GM18861 (cell line): ENCODE data around the gene RPL22.

Experiments used
- ATAC-seq: cut with Tn5 transposase; IDR thresholded peaks from one replicate; pipeline ENCODE4 v1.9.1; 2021; ENCODE audit not compliant: unreplicated experiment

The RPL22 gene

GRCh38 chr1:6205849-6206519 lies 6.6 kb upstream of the RPL22 start, which contains the start of gene RNF207:
Gene RNF207, plus strand, starts transcription at chr1:6206119. Its CDS starts 417 bp downstream, at chr1:6206536.
- no peak for ATAC-seq

DNA sequence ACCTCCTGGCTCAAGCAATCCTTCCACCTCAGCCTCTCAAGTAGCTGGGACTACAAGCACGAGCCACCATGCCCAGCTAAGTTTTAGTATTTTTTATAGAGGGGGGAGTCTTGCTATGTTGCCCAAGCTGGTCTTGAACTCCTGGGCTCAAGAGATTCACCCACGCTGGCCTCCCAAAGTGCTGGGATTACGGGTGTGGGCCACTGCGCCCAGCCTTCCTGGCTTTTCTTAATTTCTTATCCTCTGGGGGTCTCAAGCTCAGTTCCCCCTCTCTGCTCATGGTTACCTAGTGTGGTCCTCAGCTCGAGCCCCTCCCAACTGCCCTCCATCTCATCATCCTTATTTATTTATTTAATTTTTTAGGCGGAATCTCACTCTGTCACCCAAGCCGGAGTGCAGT lies 2.9 kb upstream of the RPL22 start:
- ATAC-seq = no peak

DNA sequence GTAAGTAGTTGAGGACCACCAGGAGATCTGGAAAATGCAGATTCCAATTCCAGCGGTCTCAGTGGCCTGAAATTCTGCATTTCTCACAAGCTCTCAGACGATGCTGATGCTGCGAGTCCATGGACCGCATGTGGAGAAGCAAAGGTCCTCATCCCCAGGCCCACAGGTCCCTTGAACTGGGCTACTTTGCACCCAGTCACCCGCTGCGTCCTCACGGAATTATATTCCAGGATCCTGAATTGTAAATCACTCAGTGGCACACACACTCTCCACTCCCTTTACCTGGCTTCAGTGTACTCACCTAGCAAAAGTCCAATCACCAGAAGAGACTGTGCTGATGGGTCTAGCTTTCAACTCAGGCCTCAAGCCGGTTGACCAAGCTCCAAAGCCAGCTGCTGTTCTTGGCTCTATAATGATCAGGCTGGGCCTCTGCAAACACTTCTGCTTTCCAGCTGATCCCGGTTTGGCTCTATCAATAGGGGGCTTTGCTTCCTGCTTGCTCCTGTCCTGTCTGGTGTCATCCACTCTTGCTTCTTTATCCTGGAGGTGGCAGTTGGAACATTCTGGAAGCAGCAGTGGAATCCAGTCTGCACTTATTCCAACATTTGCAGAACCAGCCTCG lies 904 bp upstream of the RPL22 start:
- no peak for ATAC-seq

- peak; percentile 14 for ATAC-seq
Observed at GRCh38 chr1:6198646-6199297, 623 bp downstream of the RPL22 start.

DNA sequence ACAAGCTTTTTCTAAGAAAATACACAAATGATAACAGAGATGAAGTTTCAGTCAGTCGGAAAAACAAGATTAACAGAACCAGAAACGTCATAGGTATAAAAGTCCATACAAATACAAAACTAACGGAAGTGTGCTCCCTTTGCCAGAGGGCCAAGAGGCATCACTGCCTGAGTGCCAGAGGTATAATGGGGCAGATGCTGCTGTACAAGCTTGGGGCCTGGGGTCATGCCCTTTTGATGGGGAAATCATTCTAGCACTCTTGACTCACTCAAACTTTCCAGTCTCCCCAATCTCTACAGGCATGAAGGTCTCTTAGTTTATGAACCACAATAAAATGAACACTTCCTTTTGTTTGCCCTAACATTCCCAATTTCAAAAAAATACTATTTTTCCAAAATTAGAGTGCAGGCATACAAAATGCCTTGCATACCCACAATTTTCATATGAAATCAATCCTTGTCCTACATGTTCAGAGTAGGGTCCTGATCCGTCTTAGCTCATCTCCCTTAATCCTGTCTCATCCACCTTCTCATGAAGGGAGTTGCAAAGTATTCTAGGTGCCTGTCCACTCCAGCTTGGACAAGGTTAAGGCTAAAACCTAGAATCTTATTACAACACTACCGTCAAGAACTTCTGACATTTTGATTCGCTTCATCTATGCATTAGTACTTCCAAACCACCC lies 1.5 kb downstream of the RPL22 start:
- ATAC-seq = no peak

DNA sequence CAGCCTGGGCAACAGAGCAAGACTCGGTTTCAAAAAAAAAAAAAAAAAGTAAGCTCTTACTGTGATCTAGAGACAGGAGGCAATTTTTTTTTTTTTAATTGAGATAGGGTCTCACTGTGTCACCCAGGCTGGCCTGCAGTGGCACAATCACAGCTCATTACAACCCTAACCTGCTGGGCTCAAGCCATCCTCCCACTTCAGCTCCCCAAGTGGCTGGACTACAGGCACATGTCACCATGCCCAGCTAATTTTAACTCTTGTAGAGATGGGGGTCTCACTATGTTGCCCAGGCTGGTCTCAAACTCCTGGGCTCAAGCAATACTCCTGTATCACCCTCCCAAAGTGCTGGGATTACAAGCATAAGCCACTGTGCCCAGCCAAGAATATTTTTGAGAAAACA lies 7.4 kb downstream of the RPL22 start:
- no peak for ATAC-seq

GRCh38 chr1:6188466-6188865 lies 10.9 kb downstream of the RPL22 start:
- ATAC-seq = no peak

DNA sequence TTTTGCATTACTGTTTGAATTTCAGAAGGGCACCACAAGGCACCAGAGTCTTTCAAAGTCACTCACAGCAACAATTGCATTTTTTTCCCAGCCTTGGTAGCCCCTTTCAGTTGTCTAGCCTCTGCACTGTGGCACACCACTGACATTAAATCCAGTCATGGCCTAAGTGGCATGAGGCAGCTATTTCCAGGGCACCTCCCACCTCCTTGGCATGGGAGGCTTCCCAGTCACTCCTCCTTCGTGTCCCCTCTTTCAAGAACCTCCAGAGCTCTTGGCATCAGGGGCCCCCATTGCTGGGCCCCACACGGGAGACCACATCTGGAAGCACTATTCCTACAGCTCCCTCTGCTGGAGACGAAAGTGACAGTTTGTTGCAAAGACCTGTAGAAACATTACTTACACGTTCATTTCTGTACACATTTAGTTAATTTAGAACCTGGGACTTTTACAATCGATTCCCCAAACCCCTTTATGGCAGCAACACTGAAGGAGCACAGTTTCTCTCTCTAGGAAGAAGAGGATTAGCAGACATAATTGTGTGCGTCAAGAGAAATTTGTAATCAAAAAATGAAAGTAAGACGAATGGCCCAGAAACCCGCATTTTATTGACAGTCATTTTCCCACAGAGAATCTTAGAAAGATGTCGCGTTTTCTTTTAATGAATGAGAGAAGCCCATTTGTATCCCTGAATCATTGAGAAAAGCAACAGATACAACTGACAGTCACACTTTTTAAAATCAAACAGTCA lies 13.6 kb downstream of the RPL22 start:
- no peak for ATAC-seq

DNA sequence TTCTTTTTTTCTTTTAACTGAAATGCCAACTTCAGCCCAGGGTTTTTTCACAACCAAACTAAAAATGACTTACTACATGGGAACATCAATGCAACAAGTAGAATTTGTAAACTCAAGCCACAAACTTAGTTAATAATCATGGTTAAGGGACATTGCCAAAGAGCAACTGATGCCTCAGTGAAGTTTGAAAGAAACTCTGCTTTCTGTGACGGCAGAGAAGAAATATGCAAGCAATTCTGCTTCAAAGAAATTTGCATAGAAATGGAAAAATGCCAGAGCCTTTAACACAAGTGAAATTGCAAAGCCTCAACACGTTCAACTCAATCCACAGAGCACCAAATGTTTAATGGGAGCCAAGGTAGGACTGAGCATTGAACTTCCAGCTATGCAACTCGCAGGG lies 14.2 kb downstream of the RPL22 start:
- no peak for ATAC-seq

DNA sequence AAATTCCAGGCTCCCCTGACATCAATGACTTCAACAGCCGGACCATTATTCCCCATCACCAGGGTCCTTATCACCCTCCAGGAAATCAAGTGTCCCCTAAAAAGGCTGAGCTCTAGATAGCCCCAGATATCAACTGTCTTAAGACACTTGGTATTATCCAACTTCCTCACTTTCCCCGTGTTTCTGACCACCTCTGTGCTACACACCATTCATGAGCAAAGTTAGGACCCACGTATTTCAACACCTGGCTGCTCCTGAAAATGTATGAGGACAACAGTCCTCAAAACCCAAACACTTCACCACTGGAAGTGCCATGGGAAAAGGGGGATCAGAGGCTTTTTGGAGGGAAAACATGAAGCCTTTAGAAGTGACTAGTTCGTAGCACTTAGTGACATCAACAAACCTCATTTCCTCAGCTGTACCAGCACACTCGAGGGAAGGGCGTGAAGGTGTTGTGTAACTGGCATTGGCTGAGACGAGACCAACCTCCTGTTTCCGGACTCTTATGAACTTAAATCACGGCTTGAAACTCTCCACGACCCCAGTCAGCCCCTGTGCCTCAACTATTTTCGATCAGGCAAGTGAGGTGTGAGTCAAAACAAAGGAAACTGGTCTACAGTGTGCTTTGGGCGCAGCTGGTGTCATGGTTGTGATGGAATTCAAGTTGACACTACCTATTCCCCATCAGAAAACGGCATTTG lies 15.2 kb downstream of the RPL22 start:
- ATAC-seq = no peak

GRCh38 chr1:6183520-6183989 lies 15.8 kb downstream of the RPL22 start:
- no peak for ATAC-seq

DNA sequence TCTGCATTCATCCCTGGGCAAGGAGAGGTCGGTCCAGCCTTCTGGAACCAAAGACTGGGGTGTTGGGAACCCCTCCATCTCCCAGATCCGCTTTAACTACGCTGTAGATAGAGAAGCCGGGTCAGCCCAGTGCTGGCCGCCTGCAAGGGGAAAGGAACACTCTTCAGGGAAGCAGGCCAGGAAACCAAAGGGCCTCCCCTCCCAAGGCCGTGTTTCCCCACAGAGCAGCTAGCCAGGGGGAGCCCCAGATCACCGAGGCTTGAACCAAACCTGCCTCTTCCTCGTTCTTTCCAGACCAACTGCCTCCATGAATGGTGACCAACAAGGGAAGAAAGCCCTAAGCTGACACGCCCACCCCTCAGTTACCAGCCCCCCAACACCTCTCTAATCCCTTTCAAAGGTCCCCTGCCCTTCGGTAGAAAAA lies 18.0 kb downstream of the RPL22 start:
- ATAC-seq = no peak

DNA sequence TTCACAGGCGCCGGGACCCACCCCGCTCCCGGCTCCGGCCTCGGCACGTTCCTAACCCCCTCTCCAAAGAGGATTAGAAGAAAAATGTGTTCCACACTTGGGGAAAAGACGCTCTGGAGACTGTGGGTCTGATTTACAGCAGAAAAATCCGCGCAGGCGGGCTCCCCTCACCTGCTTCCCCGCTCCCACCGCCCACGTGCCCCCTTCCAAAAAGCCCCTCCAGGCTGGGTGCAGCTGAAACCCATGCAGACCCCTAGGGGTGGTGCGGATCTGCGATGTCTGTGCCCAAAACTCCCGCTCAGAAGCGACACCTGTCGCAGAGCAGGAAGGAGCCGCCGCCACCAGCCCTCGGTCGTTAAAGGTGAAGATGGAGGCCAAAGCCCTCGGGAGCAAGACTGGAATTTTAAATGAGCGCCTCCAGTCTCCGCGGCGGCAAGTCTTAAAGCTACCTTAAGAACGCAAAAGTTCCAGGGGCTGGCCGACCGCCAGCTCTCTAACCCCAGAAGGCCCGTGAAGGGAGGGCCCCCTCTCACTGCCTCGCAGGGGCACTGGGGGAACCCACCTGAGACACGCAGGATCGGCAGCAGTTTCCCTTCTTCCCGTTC lies 18.6 kb downstream of the RPL22 start:
- ATAC-seq = no peak

- no peak for ATAC-seq
Observed at GRCh38 chr1:6180268-6180706, 19.1 kb downstream of the RPL22 start, which contains the start of gene CHD5. Gene CHD5, minus strand, starts transcription at chr1:6180321. Its CDS starts 298 bp downstream, at chr1:6180023.

DNA sequence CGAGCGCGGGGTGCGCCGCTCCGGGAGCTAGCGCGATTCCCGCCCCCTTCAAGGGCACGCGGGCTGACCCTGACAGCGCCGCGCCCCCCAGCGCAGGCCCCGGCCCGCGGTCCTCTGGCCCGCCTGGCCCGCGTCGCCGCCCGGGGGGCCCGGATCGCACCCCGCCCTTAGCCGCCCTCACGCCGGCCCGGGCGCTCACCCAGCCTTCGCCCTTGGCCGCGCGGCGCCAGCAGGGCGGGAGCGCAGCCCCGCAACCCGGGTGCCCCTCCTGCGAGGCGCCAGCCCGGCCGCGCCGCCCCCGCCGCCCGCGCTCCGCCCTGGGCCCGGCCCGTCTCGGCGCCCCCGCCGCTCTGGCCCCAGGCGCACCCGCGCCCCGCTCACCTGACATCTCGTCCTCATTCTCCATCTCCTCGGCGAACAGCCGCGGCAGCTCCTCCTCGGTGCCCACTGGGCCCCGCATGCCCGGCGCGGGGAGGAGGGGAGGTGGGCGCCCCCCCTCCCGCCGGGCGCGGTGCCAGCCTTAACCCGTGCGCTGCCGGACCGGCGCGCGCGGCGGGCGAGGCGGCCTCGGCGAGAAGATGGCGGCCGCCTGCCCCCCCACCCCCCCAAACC lies 19.7 kb downstream of the RPL22 start:
- ATAC-seq = no peak

DNA sequence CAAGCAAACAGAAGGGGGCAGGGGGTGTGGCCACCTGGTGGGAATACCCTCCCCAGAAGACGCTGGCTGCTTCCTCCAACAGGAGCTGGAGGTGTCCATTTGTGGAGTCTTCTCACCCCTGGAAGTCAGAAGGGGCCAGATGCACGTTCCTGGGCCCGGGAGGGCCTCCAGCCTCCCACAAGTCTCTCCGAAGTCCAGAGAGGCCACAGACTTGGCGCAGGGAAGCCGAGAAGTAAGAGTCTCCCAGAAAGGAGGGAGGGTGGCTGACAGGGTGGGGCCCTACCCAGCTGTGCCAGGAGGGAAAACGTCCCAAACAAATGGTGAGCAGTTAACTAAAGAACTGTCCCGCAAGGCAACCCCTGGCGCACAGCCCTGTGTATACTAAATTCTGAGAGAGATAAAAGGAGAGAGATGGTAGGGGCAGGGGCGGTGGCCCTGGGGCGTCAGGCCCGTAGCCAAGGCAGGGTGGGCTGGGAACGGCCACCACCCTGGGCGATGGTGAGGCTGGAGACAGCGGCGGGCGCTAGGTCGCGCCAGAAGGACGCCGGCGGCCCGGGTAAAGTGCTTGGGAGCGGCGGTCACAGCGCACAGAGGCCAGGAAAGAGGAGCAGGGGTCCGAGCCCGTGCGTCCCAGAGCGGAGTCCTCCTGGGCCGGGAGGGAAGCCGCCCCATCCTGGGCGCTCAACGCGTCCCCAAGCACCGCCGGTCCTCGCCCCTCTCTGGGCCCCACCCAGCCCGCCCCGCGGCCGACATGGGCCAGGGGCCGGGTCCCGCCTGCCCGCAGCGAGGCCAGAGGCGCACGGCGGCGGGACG lies 20.4 kb downstream of the RPL22 start:
- no peak for ATAC-seq

DNA sequence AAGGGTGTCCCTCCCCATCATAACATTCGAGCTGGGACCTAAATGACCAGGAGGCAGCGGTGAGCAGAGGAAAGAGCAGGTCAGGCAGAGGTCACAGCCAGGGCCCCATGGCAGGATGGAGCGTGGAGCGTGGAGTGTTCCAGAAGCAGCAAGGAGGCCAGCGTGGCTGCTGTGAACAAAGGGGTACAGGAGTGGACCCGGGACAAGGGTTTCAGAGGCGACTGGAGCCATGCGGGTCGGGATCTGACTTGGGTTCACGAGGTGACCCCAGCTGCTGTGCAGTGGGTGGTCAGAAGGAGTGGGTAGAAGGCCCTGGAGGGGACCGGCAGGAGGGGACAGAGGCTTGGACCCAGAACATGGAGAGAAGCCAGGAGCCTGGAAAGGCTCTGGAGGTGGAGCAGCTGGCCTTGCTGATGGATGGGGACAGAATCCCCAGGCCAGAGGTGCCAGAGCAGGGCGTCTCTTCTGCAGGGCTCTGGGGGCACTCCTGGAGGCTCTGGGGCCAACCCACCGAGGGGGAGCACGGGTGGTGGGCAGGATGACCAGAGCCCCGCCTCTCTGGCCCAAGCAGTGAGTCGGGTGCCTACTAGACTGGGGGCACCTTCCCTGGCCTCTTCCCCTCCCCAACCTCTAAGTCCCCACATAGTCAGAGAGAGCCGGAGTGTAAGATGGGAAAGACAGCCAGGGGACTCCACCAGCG lies 21.6 kb downstream of the RPL22 start:
- ATAC-seq = no peak

- no peak for ATAC-seq
Observed at GRCh38 chr1:6176779-6177178, 22.6 kb downstream of the RPL22 start.
